MCF 10A (cell line): ENCODE data around the gene VRK3. TPM values are rescaled to one million over a fixed set of nuclear protein-coding genes. Genes with fewer than 3 reads are reported as not detected.

Experiments
- BruUV-seq: library from RNA; stranded (reverse); fragments of 400-500 nt; replicated peaks from 2 replicates; lab custom pipeline; 2021; lab: Mats Ljungman, UMichigan
- CTCF ChIA-PET: fragments of 300-600 bp; sonication (Branson Sonifier 250); formaldehyde crosslinking; extraction: SDS; loops from one replicate; lab custom pipeline; 2021; ENCODE audit warnings: antibody characterized with exemption, inconsistent platforms; lab: Yijun Ruan, JAX
- POLR2A ChIA-PET: fragments of 300-600, 350-650 bp; sonication (Branson Sonifier 250); formaldehyde crosslinking; extraction: SDS; loops from one replicate; lab custom pipeline; 2020; ENCODE audit warnings: antibody characterized with exemption, inconsistent platforms; lab: Yijun Ruan, JAX
- DNase-seq: peaks from one replicate; pipeline ENCODE4 v3.0.0-alpha.2; 2018; ENCODE audit not compliant: unreplicated experiment
- H3K27ac Mint-ChIP-seq: one replicate; pipeline ENCODE4 v1.8.0; 2022; ENCODE audit warnings: mild to moderate bottlenecking, low read depth, mixed read lengths; ENCODE audit not compliant: unreplicated experiment
- H3K27me3 Mint-ChIP-seq: one replicate; pipeline ENCODE4 v1.8.0; 2022; ENCODE audit warnings: mixed read lengths; ENCODE audit not compliant: insufficient read depth, unreplicated experiment
- H3K36me3 Mint-ChIP-seq: one replicate; pipeline ENCODE4 v1.8.0; 2022; ENCODE audit warnings: mild to moderate bottlenecking, moderate library complexity, mixed read lengths; ENCODE audit not compliant: insufficient read depth, unreplicated experiment
- H3K4me1 Mint-ChIP-seq: one replicate; pipeline ENCODE4 v1.8.0; 2022; ENCODE audit warnings: mixed read lengths; ENCODE audit not compliant: insufficient read depth, unreplicated experiment
- H3K4me3 Mint-ChIP-seq: one replicate; pipeline ENCODE4 v1.8.0; 2022; ENCODE audit warnings: mild to moderate bottlenecking, moderate library complexity, mixed read lengths; ENCODE audit not compliant: unreplicated experiment
- H3K9me3 Mint-ChIP-seq: one replicate; pipeline ENCODE4 v1.8.0; 2022; ENCODE audit warnings: mixed read lengths; ENCODE audit not compliant: unreplicated experiment
- intact Hi-C: fragments of 100-400 bp; cut with micrococcal nuclease; formaldehyde crosslinking; loops from 2 replicates; pipeline ENCODE4 v1.14.1; 2022
- total RNA-seq: library from RNA; stranded (reverse); gene quantifications from 2 replicates; pipeline ENCODE4 v1.2.3, GENCODE V29; 2022
- TF ChIP-seq, protein P1 (sequence below): fragments of 200-600 bp; IDR thresholded peaks from one replicate; pipeline ENCODE4 v1.8.0; 2022; ENCODE audit warnings: antibody characterized with exemption, mild to moderate bottlenecking; ENCODE audit not compliant: unreplicated experiment

VRK3 gene
- total RNA-seq, 1 experiment from 2014 or later: 24.7 TPM

DNA sequence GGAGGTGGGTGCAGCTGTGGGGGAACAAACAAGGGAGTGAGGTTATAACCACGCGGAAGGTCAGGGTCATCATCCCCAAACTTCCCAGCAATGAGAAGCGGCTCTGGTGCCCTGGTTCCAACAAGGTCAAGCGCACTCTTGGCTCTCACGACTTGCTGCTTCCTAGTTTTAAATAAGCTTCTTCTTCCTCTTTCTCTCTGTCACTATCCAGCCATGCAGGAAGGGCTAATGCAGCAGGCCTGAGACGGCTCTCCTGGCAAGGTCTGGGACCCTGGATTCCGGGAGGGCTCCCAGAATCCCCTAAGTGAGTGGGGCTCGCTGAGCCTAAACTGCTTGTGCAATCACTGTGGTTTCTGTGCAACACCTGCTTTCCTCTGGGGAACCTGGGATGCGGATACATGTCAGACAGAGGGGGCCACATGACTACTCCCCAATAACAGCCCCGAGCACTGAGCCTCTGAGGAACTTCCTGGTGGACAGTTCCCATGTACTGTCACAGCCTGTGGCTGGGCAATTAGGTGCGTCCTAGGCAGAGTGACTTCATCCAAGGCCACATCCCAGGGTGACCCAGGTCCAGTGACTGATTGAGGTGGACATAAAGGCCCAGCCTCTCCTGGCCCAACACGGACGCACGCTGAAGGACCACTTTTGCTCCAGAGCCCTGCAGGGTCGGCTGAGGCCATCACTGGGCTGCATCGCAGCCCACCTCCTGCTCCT lies 24.2 kb downstream of the VRK3 start:
- Mint-ChIP-seq H3K4me1 (peaks cover 11% of the 10 kb centered on the region), H3K9me3 (no peaks in the 10 kb centered on the region), H3K27ac (no peak overlapping the region), H3K4me3 (no peak overlapping the region), H3K36me3 (peaks cover 83% of the 10 kb centered on the region), H3K27me3 (no peaks in the 10 kb centered on the region)
- BruUV-seq: no TSS peak
- intact Hi-C loops: no loop called here
- no peak for DNase-seq
- TF ChIP-seq, protein P1, sequence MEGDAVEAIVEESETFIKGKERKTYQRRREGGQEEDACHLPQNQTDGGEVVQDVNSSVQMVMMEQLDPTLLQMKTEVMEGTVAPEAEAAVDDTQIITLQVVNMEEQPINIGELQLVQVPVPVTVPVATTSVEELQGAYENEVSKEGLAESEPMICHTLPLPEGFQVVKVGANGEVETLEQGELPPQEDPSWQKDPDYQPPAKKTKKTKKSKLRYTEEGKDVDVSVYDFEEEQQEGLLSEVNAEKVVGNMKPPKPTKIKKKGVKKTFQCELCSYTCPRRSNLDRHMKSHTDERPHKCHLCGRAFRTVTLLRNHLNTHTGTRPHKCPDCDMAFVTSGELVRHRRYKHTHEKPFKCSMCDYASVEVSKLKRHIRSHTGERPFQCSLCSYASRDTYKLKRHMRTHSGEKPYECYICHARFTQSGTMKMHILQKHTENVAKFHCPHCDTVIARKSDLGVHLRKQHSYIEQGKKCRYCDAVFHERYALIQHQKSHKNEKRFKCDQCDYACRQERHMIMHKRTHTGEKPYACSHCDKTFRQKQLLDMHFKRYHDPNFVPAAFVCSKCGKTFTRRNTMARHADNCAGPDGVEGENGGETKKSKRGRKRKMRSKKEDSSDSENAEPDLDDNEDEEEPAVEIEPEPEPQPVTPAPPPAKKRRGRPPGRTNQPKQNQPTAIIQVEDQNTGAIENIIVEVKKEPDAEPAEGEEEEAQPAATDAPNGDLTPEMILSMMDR: no peak
- ChIA-PET CTCF (interaction anchor here (0.9 kb wide), 1 partner anchor 135 kb away, joined by 3 read pairs; no protein-coding TSS in a partner anchor), POLR2A (no interaction called here)

DNA sequence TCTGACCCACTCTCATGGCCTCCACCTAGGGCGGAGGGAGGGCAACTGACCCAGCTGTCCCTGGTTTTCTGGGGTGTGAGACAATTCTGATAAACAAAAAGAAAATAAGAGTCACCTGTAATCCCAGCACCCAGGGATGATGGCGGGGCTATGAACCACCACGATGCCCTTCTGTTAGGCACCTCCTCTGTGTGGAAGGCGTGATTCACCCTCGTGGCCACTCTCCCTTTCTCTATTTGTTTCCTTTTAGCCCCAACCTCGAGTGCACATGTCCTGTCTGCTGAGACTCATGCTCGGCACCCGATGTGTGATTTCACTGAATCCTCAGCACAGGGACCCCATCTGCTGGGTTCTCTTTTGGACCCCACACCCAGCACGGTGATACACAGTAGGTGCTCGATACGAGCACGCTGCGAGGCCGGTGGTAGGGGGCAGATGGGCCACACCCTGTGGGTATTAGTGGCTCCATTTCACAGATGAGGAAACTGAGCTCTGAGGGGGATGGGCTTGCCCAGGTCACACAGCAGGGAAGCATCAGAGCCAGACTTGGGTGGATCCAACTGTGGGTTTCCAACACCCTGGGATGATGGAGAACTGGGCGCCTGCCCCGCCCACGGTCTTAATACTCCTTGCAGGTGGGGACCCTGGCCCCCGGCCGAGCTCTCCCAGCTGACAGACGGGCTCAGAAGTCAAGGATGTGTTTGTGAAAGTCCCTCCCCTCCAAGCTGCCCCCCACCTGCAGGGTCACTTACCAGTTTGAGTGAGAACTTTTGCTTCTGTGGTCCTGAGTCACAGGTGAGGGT lies 24.9 kb downstream of the VRK3 start:
- intact Hi-C loops: no loop called here
- H3K27ac Mint-ChIP-seq: no peak overlapping the region
- TF ChIP-seq, protein P1: no peak
- POLR2A ChIA-PET: interaction anchor here (0.6 kb wide), 1 partner anchor 22 kb away, joined by 3 read pairs; no protein-coding TSS in a partner anchor
- CTCF ChIA-PET: interaction anchor here (0.9 to 1.2 kb wide), 2 partner anchors 136 kb away, joined by 3 to 4 read pairs; no protein-coding TSS in a partner anchor
- BruUV-seq: no TSS peak
- DNase-seq: no peak
- H3K27me3 Mint-ChIP-seq: no peaks in the 10 kb centered on the region
- H3K4me1 Mint-ChIP-seq: peaks cover 11% of the 10 kb centered on the region
- H3K4me3 Mint-ChIP-seq: no peak overlapping the region
- peaks cover 83% of the 10 kb centered on the region for H3K36me3 Mint-ChIP-seq
- no peaks in the 10 kb centered on the region for H3K9me3 Mint-ChIP-seq

DNA sequence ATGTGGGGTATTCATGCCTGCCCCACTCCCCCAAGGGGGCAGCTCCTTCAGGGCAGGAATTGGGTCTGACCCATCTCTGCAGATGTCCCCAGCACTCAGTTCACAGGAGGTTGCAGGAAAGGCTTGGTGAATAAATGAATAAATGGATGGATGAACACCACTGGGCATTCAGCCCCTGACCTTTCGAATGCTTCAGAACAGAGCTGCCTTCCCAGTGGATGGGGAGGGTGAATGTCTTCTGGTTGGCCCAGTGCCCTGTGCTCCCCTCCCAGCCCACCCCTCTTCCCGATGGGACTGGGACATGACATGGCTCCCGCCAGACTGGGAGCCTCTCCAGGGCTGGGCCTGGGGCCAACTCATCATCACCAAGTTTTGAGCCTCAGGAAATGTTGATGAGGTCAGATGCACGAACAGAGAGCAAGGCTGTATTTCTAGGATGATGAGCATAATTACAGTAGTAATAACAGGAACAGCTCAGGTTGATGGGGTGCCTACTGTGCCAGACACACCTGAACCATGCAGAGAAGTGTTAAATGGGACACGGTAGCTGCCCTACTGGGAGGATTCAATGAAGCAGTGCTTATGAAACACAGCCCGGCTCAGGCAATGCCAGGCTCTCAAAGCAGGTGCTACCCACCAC lies 25.7 kb downstream of the VRK3 start:
- H3K9me3 Mint-ChIP-seq: no peaks in the 10 kb centered on the region
- intact Hi-C loops: no loop called here
- POLR2A ChIA-PET: interaction anchor here (0.6 kb wide), 1 partner anchor 23 kb away, joined by 3 read pairs; no protein-coding TSS in a partner anchor
- TF ChIP-seq, protein P1: no peak
- no peak overlapping the region for H3K27ac Mint-ChIP-seq
- no peak for DNase-seq
- CTCF ChIA-PET: interaction anchor here (1.2 kb wide), 1 partner anchor 137 kb away, joined by 4 read pairs; no protein-coding TSS in a partner anchor
- H3K4me3 Mint-ChIP-seq: no peak overlapping the region
- no peaks in the 10 kb centered on the region for H3K27me3 Mint-ChIP-seq
- peaks cover 6% of the 10 kb centered on the region for H3K4me1 Mint-ChIP-seq
- peaks cover 79% of the 10 kb centered on the region for H3K36me3 Mint-ChIP-seq
- no TSS peak for BruUV-seq
